ENCODE results near the gene DCDC2.

GRCh38 chr6:24154121-24154520 lies 203.7 kb downstream of the DCDC2 start:
- TF ChIP-seq CTCF (IDR thresholded peaks at IDR 0.05) (no peak), POLR2A (IDR thresholded peaks at IDR 0.05) (no peak), POLR2AphosphoS5 (IDR thresholded peaks at IDR 0.05) (no peak), EP300 (IDR thresholded peaks at IDR 0.05) (no peak)

Measured in sigmoid colon (tissue), 4 donors.